ENCODE data around the gene GYPA.
"Not testable (repeated sequence)": the region's sequence is repeated elsewhere in the genome, so short reads cannot be mapped to it uniquely, and the experiment has no call there.

Gene GYPA

GRCh38 chr4:144128709-144129320, 11.7 kb downstream of the GYPA start:
- not testable (repeated sequence) for DNase-seq (ENCODE audit: low read depth)

GRCh38 chr4:144125109-144125508, 15.4 kb downstream of the GYPA start:
- DNase-seq (ENCODE audit: low read depth): not testable (repeated sequence)

GRCh38 chr4:144123982-144124635, 16.4 kb downstream of the GYPA start:
- DNase-seq (ENCODE audit: low read depth): not testable (repeated sequence)

GRCh38 chr4:144123269-144123668, 17.2 kb downstream of the GYPA start:
- not testable (repeated sequence) for DNase-seq (ENCODE audit: low read depth)

- not testable (repeated sequence) for DNase-seq (ENCODE audit: low read depth)
Measured at GRCh38 chr4:144119752-144120151, 20.8 kb downstream of the GYPA start.

GRCh38 chr4:144115519-144115918, 25.0 kb downstream of the GYPA start:
- DNase-seq (ENCODE audit: low read depth): no peak

GRCh38 chr4:144113546-144113945, 27.0 kb downstream of the GYPA start:
- DNase-seq (ENCODE audit: low read depth): no peak

GRCh38 chr4:144104509-144105130, 35.9 kb downstream of the GYPA start:
- no peak for DNase-seq (ENCODE audit: low read depth)

GRCh38 chr4:144097776-144098175, 42.7 kb downstream of the GYPA start:
- DNase-seq (ENCODE audit: low read depth): not testable (repeated sequence)

- DNase-seq (ENCODE audit: low read depth): not testable (repeated sequence)
Measured at GRCh38 chr4:144093995-144094394, 46.5 kb downstream of the GYPA start.

GRCh38 chr4:144091181-144091580, 49.3 kb downstream of the GYPA start:
- DNase-seq (ENCODE audit: low read depth): not testable (repeated sequence)

- DNase-seq (ENCODE audit: low read depth): no peak
Measured at GRCh38 chr4:144090744-144091143, 49.8 kb downstream of the GYPA start.

GRCh38 chr4:144082053-144082452, 58.5 kb downstream of the GYPA start:
- DNase-seq (ENCODE audit: low read depth): not testable (repeated sequence)

- DNase-seq (ENCODE audit: low read depth): not testable (repeated sequence)
Measured at GRCh38 chr4:144080135-144080534, 60.4 kb downstream of the GYPA start.

GRCh38 chr4:144078746-144079145, 61.8 kb downstream of the GYPA start:
- DNase-seq (ENCODE audit: low read depth): not testable (repeated sequence)

GRCh38 chr4:144061556-144061955, 79.0 kb downstream of the GYPA start:
- DNase-seq (ENCODE audit: low read depth): not testable (repeated sequence)

GRCh38 chr4:144060234-144060859, 80.2 kb downstream of the GYPA start:
- DNase-seq (ENCODE audit: low read depth): not testable (repeated sequence)

Data from stimulated activated CD8-positive, alpha-beta memory T cell treated with anti-CD3 and anti-CD28 coated beads, Interleukin-12 subunit alpha, Interleukin-12 subunit beta, amount 100 ng/mL, for 1 hour (primary cell).